ENCODE measurements around the gene PPHLN1. TPM values are rescaled to one million over a fixed set of nuclear protein-coding genes. Genes with fewer than 3 reads are reported as not detected.
"Not testable (repeated sequence)": the region's sequence is repeated elsewhere in the genome, so short reads cannot be mapped to it uniquely, and the experiment has no call there.

The PPHLN1 gene
- total and polyA plus RNA-seq, 12 donors: 22.5 to 91.1 (median 52.6) TPM

DNA sequence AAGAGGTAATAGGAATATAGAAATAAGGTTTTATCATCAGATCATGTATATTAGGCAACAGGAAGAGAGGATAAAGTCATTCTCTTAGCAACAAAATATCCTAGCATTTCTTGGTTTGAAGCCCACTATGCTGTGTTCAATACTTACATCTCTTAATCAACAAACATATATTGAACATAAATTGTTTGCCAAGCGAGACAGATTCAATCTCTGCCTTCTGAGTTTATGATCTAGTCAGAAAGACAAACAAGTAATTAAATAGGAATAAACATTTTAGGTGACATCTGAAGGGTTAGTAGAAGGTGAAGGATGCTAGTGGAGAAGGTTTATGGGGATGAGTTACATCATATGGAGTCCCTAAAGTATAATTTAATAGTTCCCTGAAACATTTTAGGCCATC, 54.8 kb downstream of the PPHLN1 start:
- Histone ChIP-seq H3K27me3 (no peaks in the 10 kb centered on the region), H3K36me3 (replicated peaks in 1 of 2) (peaks cover 0 to 3% of the 10 kb centered on the region in 2 donors), H3K9me3 (replicated peaks in 1 of 3) (no peaks in the 10 kb centered on the region), H3K4me3 (no peak overlapping the region), H3K4me1 (replicated peaks in 1 of 2) (no peaks in the 10 kb centered on the region), H3K27ac (no peak overlapping the region)
- no peak for DNase-seq
- intact Hi-C loops (cut with DNase I): no loop called here
- 38 to 100% (median 48%) methylated on average over 1 of the region's 1 CpG for WGBS, 4 donors
- TF ChIP-seq, protein P1, sequence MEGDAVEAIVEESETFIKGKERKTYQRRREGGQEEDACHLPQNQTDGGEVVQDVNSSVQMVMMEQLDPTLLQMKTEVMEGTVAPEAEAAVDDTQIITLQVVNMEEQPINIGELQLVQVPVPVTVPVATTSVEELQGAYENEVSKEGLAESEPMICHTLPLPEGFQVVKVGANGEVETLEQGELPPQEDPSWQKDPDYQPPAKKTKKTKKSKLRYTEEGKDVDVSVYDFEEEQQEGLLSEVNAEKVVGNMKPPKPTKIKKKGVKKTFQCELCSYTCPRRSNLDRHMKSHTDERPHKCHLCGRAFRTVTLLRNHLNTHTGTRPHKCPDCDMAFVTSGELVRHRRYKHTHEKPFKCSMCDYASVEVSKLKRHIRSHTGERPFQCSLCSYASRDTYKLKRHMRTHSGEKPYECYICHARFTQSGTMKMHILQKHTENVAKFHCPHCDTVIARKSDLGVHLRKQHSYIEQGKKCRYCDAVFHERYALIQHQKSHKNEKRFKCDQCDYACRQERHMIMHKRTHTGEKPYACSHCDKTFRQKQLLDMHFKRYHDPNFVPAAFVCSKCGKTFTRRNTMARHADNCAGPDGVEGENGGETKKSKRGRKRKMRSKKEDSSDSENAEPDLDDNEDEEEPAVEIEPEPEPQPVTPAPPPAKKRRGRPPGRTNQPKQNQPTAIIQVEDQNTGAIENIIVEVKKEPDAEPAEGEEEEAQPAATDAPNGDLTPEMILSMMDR (IDR thresholded peaks at IDR 0.05): no peak
- TF ChIP-seq POLR2A (IDR thresholded peaks at IDR 0.05): no peak

GRCh38 chr12:42382013-42382696, 56.2 kb downstream of the PPHLN1 start:
- Histone ChIP-seq H3K4me1 (replicated peaks in 1 of 2) (no peaks in the 10 kb centered on the region), H3K27ac (no peak overlapping the region), H3K4me3 (no peak overlapping the region), H3K36me3 (replicated peaks in 1 of 2) (no peaks in the 10 kb centered on the region), H3K9me3 (replicated peaks in 1 of 3) (no peaks in the 10 kb centered on the region), H3K27me3 (no peaks in the 10 kb centered on the region)
- TF ChIP-seq, protein P1 (IDR thresholded peaks at IDR 0.05): no peak
- no peak for TF ChIP-seq POLR2A (IDR thresholded peaks at IDR 0.05)
- intact Hi-C loops (cut with DNase I): no loop called here
- 81 to 89% (median 85%) methylated on average over 2 of the region's 2 CpGs for WGBS, 4 donors
- no peak for DNase-seq

DNA sequence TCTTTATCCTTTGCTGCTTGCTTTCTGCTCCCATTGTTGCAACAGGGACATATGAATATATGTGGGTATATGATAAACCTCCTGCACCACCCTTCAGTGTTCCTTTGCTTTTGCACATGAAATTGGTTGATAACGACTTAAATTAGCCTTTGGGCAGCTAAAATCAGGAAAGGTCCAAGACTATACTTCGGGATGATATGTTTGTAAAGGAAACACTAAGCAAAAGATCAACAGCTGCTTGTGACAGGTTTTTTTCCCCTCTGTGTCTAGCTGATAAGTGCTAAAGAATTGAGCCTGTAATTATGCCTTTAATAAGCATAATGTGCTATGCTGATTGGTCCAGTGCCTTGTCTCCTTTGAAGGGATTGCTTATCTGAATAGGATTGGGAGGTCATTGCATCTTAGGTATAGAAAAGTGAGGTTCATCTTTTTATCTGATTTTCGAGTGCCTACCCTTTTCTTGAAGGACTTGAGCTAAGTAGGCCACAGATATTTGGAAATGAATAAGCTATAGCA, 59.4 kb downstream of the PPHLN1 start:
- Histone ChIP-seq H3K27me3 (no peaks in the 10 kb centered on the region), H3K9me3 (replicated peaks in 1 of 3) (no peaks in the 10 kb centered on the region), H3K27ac (no peak overlapping the region), H3K4me1 (replicated peaks in 1 of 2) (no peaks in the 10 kb centered on the region), H3K4me3 (no peak overlapping the region), H3K36me3 (replicated peaks in 1 of 2) (no peaks in the 10 kb centered on the region)
- DNase-seq: no peak
- intact Hi-C loops (cut with DNase I): no loop called here
- TF ChIP-seq POLR2A (IDR thresholded peaks at IDR 0.05): no peak
- TF ChIP-seq, protein P1 (IDR thresholded peaks at IDR 0.05): no peak
- 91 to 94% (median 93%) methylated on average over 3 of the region's 3 CpGs for WGBS, 4 donors

DNA sequence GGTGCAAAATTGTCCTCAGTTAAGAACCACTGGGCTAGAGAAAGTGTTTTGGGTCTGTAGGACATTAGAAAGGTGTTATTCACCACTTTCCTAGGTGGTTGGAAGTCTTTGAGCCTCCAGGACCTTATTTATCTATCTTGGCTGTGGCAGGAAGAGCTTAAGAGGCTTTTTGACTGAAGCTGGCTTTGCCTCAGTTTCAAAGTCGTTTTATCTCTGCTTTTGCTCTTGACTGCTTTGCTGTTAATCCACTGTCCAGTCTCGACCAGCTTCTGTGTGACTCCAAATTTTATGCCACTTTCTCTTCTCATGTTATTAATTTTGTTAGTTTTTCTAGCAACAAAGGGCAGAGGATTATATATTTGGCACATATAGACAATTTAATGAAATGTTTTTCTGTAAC, 60.3 kb downstream of the PPHLN1 start:
- H3K27me3 ChIP-seq: no peaks in the 10 kb centered on the region
- no peak for DNase-seq
- WGBS, 4 donors: 72 to 85% (median 81%) methylated on average over 2 of the region's 2 CpGs
- intact Hi-C loops (cut with DNase I): no loop called here
- H3K9me3 ChIP-seq (replicated peaks in 1 of 3): no peaks in the 10 kb centered on the region
- no peak overlapping the region for H3K4me3 ChIP-seq
- TF ChIP-seq, protein P1 (IDR thresholded peaks at IDR 0.05): no peak
- TF ChIP-seq POLR2A (IDR thresholded peaks at IDR 0.05): no peak
- no peaks in the 10 kb centered on the region for H3K4me1 ChIP-seq (replicated peaks in 1 of 2)
- no peaks in the 10 kb centered on the region for H3K36me3 ChIP-seq (replicated peaks in 1 of 2)
- H3K27ac ChIP-seq: no peak overlapping the region

- H3K36me3 ChIP-seq (replicated peaks in 1 of 2); DNase-seq; H3K4me1 ChIP-seq (replicated peaks in 1 of 2); intact Hi-C loops (cut with DNase I); H3K4me3 ChIP-seq; H3K9me3 ChIP-seq (replicated peaks in 1 of 3); H3K27me3 ChIP-seq; H3K27ac ChIP-seq: not testable (repeated sequence)
- WGBS, 4 donors: 80 to 93% (median 88%) methylated on average over 5 of the region's 5 CpGs
Measured at GRCh38 chr12:42388086-42388485, 62.1 kb downstream of the PPHLN1 start.
